Stimulated activated CD8-positive, alpha-beta memory T cell treated with anti-CD3 and anti-CD28 coated beads, Interleukin-7, amount 100 ng/mL, for 4 hours (primary cell): ENCODE results near the gene TLCD5.
A peak's percentile ranks its signal among the peaks of the same experiment; 100 is the strongest.

Experiments
- DNase-seq, 2 donors: peaks; one replicate each; pipeline ENCODE4 v3.0.0-alpha.2; 2020; ENCODE audit warnings: low read depth in 2 of 2

TLCD5 gene

DNA sequence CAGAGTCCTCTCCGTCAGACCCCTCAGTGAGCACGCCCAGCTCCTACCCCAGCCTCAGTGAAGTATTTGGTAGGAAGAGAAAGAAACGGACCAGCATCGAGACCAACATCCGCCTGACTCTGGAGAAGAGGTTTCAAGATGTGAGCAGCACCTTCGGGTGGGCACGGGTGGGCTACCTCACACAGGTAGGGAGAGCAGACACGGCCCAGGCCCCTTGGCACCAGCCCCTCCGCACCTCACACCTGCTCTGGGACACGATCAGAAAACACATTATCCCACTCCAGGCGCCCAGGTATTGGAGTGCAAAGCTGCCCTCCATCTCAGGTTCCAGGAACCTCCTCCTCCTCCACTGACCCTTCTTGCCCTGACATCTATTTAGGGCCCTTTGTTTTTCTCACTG lies 17.6 kb upstream of the TLCD5 start:
- no peak for DNase-seq

DNA sequence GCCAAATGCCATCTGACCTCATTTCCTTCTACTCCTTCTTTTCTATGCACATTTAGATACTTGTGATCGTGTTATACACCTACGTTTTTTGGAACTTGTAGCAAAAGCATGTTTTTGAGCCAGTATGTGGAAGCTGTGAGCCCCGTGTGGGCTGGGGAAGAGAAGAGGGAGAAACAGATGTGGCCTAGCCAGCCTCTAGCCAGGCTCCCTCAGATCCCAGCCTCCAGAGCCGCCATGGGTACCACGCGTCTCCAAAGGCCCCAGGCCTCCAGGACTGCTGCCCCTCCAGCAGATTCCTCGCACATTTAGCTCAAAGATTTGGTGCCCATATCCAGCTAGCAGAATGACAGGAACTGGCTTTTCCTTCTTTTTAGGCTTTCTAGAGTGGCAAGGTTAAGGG lies 17.0 kb upstream of the TLCD5 start:
- no peak for DNase-seq

DNA sequence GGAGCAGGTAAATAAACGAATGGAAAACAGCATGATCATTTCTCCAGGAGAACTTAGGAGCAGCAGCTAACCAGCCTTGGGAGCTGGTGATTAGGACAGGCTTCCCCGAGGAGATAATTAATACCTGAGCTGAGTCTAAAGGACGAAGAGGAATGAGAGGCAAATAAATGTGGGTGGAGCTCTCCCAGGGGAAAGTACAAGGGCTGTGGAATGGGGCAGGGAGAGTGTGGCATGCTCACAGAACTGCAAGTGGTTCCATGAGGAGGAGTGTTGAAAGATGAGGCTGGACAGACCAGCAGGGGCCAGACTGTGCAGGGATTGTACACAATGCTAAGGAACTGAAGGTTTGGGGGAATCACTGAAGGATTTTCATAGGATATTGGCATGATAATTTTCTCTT lies 14.2 kb upstream of the TLCD5 start:
- DNase-seq = no peak

DNA sequence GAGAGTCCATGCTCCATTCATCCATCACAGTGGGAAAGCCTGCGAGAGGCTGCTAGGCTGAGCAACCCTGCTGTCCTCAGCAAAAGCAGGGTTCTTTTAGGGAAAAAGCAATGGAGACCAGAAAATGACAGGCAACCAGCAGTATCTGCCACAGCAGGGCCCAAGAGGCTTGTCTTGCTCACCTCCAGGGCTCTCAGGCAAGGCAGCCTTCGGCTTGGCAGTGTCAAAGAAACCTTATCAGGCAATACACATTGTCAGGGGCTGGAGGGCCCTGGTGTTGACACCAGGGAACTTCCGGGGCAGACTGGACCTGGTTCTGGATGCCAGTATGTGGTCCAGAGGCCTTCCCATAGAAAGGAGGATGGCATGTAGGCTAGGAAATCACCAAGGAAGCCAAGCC lies 10.2 kb upstream of the TLCD5 start:
- no peak for DNase-seq

DNA sequence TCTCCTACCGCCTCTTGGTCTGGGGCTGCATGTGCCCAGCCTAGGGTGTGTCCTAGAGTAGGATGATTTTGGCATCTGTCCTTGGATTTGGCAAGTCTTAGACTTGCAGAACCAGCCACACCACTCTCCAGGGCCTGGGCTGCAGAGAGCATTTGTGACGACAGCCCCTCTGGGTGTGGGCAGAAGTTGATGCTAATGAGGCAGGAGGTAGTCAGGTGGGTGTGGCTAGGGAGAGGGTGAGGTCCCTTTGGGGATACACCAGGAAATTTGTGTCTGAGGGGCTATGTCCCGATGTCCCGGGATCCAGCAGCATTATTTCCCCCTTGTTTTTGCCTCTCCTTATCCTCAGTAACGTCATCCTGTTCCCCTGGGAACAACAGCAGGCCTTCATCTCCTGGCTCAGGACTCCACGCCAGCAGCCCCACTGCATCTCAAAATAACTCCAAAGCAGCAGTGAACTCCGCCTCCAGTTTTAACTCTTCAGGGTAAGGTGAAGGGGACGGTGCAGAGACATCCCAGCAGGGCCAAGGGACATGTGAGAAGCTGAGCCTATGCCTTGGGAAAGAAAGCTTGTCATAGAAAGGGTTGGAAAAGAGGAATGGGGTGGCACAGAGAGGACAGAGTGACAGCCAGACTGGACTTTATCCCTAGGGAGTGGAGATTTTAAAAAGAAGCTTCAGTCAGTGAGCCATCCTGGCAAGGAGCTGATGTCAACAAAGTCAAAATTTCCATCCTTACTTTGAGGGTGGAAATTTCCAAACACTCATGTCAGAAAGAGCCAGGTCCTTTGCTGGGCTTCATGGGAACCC lies 8.0 kb upstream of the TLCD5 start:
- DNase-seq = no peak

DNA sequence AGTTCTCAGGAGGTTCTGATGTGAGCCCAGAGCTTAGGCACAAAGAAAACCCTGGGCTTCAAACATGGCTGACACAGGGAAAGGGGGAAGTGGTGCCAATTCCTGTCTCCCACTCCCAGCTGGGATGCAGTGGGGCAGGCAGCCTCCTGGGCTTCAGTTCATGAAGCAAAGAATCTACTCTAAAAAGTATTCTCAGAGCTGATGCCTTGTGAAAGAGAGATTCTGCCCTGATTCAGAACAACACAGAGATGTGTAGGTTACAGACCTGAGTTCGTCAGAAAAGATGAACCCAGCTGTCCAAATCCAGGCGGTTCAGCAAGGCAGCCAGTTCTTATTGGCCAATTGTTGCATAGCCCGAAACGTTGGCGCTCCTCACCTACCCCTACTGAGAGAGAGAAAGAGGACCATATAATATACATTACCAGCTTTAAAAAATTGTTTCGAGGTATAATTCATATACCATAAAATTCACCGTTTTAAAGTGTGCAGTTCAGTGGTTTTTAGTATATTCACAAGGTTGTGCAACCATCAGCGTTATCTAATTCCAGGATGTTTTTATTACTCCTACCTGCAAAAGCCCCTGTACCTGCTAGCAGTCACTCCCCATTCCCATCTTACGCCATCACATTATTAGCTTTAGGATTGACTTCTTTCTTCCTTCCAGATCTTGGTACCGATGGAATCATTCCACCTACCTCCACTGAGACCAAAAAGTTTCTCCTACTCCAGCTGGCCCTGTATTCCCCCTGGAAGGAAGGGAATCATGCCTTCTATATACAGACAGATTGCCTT lies 7.2 kb upstream of the TLCD5 start:
- no peak for DNase-seq

DNA sequence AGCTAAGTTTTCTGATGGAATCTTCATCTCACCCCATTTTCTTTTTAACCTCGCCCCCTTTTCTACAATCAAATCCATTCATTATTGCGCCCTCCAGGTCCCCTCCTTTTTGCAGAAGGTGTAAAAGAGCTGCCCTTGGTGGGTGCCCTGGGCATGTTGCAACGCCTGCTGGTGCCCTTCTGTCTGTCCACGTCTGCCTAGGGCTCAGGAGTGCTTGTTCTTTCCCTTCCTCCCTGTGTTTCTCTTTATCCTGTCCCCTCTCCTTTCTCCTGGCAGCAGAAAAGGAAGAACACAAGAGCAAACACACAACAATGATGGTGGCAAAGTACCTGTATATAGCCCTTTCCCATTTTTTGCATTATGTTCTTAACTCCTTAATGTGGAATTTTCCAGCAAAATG lies 6.2 kb upstream of the TLCD5 start:
- no peak for DNase-seq

DNA sequence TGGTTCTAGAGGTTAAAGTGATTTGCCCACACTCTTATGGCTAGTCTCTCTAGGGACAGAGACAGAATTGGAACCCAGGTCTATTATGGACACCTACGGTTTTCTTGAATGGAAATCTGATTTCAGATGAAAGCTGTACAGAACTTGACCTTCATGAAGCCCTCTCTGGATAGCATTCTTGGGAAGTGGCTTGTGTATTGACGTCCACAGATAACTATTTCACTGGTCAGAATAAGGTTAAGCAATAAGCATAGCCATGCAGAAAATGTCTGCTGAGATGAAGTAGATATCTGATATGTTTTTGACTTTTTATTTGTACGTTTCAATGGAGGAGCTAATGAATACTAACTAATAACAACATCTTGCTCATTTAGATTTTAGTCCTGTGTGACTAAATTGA lies 1.1 kb downstream of the TLCD5 start:
- no peak for DNase-seq

DNA sequence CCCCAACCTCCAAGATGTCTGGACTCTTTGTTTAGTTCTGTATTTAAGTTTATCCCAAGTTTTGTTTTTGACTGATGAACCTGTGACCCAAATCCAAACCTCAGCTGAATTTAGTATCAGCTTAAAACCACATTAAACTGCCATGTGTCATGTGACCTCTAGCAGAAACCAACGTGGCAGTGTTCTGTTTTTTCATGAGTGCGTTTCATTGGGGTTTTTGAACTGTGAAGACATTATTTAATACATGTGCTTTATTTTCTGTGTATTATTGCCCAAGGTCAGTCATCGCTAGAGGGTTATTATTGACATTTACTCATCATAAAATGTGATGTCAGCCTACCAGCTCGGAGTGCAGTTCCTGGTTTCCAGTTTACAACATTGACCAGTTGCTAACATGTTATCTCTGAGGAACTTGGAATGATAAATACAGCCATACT lies 1.8 kb downstream of the TLCD5 start:
- DNase-seq = no peak

DNA sequence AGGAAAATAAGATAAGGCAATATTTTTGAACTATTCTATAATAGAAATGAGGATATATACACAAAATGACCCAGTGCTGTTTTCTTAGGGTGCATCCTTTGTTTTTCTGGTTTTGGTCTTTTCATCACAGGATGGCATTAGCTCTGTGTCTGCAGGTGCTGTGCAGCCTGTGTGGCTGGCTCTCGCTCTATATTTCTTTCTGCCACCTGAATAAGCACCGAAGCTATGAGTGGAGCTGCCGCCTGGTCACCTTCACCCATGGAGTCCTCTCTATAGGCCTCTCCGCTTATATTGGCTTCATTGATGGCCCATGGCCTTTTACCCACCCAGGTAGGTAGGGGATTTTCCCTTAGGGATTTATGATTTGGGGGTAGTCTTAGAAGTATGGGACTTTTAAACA lies 2.2 kb downstream of the TLCD5 start:
- DNase-seq = no peak

DNA sequence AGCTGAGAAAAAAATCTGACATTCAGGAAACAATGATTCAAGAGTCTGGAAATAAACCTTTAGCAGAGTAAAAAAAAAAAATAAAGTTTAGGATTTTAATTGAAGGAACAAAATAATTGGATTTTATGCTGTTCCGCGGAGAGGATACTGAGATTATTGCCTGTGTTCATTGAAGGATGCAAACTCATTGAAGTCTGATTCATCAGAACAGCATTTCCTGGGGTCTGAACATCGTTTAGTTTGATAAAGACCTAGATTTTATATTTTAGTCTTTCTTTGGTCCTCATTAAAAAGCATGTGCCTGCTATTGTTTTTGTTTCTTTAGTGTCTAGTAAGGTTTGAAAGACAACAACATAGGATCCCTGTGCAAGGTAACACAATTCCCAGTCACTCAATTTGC lies 4.5 kb downstream of the TLCD5 start:
- no peak for DNase-seq

DNA sequence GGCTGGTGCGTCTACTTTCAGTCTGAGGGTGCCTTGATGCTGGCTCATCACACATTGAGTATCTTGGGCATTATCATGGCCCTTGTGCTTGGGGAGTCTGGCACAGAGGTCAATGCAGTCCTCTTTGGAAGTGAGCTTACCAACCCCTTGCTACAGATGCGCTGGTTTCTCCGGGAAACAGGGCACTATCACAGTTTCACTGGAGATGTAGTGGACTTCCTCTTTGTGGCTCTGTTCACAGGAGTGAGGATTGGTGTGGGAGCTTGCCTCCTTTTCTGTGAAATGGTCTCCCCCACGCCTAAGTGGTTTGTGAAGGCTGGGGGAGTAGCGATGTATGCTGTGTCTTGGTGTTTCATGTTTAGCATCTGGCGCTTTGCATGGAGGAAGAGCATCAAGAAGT lies 4.9 kb downstream of the TLCD5 start:
- no peak for DNase-seq

DNA sequence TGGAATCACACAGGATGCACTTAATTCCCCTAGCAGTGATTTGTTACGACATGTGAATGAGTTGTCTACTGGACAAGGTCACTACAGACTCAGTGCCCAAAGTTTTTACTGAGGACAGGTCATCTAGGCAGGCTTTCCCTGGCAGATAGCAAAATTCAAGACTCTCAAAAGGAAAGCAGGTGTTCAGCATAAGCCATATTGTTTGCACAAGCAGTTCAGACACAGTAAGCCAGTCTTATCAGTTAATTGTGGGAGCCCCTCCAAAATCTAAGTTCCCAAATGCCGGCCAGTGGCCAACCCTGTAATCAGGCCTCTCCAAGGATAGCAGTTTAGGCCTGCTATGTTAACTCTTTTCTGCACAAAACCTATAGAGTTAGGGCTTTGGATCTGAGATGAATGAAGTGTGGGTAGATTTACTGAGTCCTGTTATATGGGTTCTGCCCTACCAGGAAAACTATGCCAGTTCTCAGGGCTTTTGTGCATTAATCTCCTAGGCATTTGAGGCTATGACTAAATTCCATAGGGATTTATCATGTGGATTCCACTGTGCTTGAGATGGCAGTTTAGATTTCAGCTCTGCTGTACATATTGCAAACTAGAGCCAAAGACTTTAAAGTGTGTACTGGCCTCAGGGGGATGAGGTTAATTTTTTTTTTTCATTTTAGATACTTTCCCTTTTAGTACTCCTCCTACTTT lies 6.3 kb downstream of the TLCD5 start:
- no peak for DNase-seq

DNA sequence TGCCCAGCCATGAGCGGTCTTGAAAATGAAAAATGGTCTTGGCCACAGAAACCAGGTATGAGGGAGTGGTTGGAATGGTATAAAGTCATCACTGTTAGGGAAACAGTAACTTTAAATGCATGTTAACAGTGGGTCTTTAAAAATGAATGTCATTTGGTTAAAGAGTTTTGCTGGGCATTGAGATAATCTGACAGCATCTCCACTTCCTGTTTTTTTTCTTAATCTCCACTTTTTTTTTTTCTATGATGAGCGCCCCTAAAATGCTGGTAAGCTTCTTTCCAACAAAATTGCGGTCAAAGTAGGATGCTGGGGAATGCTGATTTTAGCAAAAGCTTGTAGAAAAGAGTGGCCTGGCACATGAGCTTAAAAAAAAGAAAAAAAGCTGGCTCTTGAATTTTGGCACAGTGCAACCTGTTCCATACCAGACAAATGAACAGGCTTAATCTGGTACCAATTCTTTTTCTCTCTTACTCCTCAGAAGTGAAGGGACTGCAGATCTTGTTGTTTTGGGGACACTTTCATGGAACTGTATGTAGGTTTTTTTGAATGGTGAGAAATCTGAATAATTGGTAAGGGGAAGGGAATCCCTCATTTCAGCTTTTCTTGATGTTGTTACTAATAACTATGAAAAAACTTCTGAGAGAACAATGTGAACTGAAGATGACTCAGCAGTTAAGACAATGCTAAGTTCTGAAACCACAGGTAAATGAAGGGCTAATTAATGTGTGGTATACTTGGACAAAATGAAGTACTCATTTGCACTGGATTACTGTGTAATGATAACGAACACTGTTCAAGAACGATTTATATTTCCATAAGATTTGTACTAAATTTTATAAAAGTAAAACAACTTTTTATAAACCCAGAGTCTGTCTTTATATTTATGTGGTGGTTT lies 8.0 kb downstream of the TLCD5 start:
- no peak for DNase-seq

DNA sequence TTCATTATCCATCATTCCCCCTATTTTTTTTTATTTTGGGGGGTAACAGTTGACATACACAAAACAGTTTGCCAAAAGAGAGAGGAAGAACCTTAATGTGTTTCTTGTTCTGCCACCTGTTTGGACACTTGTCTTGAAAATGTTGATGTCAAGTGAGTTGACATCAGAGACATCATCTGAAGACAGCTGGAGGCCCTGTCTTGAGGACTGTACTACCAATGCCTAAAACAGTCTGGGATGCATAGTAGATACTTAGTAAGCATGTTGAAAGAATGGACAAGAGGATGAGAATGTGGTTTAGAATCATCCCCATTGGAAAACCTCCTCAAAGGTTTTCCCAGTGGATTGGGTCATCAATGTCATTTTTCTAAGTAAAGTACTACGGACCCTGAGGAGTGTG lies 8.7 kb downstream of the TLCD5 start:
- no peak for DNase-seq

DNA sequence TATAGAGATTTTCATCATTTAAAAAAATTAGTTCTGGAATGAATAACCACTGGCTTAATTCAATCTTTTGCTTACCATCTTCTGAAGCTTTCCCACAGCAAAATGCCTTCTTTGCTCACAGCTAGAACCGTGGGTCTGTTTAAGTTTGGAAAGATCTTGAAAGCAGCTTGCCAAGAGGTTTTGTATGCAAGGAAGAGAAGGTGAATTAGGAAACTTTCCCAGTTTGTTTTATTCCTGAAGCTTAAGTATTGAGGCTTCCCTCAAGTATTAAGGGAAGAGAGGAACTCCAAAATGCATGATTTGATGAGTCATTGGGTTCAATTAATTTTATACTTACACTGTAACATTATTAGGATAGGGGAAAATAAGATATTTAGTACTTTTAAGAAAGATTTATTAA lies 9.2 kb downstream of the TLCD5 start:
- DNase-seq = no peak

DNA sequence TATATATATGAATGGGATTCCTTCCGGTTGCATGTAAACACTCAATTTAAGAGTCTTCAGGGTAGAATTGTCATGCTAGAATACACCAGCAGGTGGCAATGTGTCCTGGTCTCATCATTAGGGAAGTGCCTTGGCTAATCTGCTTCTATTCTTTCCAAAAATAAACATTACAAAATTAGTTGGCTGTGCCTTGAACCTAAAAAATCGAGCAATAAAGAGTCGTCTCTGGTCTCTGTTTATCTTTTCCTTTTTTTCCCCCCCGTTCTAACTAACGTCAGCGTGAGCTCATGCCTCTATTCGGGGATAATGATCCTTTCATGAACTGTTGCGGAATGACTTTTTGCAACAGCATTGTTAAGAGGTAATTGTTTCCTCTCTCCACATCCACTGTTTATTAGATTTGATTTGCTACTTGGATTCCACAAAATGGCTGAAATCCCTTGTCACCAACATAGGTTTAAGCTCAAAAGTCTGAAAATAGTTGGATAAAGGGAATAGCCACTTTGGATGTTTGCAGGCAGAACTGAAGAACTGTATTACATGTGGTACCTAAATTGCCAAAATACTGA lies 9.9 kb downstream of the TLCD5 start:
- DNase-seq = peak; percentile 19 to 38

DNA sequence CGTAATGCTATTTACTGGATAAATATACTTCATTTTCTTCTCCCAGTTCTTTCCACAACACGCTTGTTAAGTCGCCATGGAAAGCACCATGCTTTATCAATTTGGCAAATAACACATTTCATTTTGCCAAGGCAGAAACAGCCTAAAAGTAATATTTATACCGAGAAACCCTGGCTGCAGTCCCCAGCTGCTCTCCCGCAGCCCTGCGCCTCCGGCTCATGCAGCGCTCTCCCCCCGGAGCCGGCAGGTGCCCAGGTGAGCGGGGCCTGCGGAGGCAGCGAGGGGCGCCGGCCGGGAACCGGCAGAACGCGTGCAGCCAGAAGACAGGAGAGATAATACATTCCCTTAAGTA lies 10.4 kb downstream of the TLCD5 start:
- DNase-seq = no peak

DNA sequence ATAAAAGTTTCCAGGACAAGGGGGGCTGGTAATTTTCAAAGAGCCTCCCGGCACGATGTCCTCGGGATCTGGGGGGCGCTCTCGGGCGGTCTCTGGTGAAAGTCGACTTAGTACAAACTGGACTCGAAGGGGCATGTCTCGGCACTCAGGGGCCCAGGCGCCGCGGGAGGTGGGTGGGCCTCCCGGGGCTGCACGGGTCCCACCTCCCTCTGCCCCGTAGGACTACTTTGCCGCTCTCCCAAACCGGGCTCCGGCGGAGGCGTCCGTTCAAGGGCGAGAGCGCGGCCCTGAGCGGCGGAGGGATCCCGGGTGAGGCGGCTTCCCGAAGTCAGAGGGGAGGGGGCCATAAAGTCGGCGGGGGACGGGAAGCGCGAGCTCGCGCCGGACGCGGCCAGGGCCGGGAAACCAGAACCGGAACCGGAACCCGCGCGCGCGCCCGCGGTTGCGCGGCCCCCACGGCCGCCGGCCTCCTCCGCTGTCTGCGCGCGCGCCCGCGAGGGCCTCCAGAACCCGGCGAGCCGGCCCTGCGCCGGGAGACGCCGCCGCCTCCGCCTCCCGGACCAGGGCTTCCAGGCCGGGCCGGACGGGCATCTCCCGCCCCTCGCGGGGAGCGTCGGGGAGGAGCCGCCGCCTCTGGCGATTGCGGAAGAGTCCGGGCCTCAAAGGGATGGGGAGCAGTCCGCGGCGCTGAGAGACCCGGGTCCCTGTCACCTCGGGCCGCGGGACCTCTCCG lies 11.0 kb downstream of the TLCD5 start, which contains the start of gene ARHGEF12:
Gene ARHGEF12 (plus strand): TSS at position 506 of the 733 bp plus-strand sequence. CDS start 831 bp downstream, outside the sequence.
- peak; percentile 53 to 83 for DNase-seq

DNA sequence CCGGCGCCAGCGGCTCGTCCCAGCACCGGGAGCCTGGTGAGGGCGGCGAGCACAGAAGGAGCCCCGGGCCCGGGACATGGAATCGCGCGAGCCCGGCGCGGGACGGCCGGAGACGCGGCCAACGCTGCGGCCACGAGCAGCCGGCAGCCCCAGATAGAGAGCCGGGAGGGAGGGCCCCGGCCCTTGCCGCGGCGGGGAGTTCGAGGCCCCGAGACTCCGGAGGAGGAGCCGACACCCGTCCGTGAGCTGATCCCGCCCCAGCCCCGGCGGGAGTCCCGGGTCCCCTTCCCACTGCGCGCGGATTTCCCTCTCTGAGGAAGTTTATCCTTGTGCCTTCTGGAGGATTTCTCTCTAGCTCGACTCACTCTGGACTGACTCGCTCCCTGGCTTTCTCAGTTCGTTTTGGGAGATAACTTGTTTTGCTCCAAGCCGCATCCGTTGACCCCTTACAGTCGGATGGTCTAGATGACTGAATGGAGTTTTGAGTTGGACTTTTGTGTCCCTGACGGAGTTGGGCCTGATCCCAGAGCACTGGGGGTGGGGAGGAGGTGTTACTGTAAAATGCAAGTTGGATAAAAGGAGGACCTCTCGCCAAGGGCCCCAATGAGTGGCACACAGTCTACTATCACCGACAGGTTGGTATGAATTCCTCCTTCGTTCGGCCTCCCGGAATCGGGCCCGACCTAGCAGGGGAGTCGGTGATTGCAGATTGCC lies 11.7 kb downstream of the TLCD5 start:
- DNase-seq = peak in 1 of 2 donors; percentile 25
